ENCODE data around the gene FOXP1. TPM values are rescaled to one million over a fixed set of nuclear protein-coding genes. Genes with fewer than 3 reads are reported as not detected.

FOXP1 gene
- total RNA-seq, 1 experiment from 2014 or later, result 75.3 TPM

- H3K9me3 Mint-ChIP-seq, result no peaks in the 10 kb centered on the region
- H4K91ac ChIP-seq (ENCODE audit: insufficient read length, low read depth, low read length), result no peak overlapping the region
- H3K79me2 ChIP-seq (ENCODE audit: insufficient read depth, low read length), result no peaks in the 10 kb centered on the region
- DNase-seq, result no peak
- WGBS (ENCODE audit: extremely low coverage, insufficient read length, low lambda C conversion rate), result no CpG with 5 or more reads among the region's 2 CpGs
- no peak overlapping the region for H4K5ac ChIP-seq (ENCODE audit: insufficient read length, low read depth, low read length)
- H4K20me1 ChIP-seq (ENCODE audit: control insufficient read depth, insufficient read depth, insufficient read length), result no peaks in the 10 kb centered on the region
- H2BK15ac ChIP-seq (ENCODE audit: low read depth, low read length), result no peak overlapping the region
- no peak overlapping the region for H2AK5ac ChIP-seq (ENCODE audit: insufficient read length, low read length)
- no peak overlapping the region for H3K9ac ChIP-seq (ENCODE audit: extremely low read depth, insufficient read length, low read length)
- no peaks in the 10 kb centered on the region for H3K27me3 ChIP-seq (ENCODE audit: insufficient read depth, low read length)
- no peak overlapping the region for H3K4ac ChIP-seq (ENCODE audit: low read depth, low read length)
- H3K56ac ChIP-seq (ENCODE audit: insufficient read length, low read depth, low read length), result no peak overlapping the region
- no peak overlapping the region for H3K4me2 ChIP-seq (ENCODE audit: insufficient read depth, insufficient read length, low read length)
- no peak overlapping the region for H2BK12ac ChIP-seq (ENCODE audit: insufficient read length, low read depth, low read length)
- no peak overlapping the region for H3K27ac ChIP-seq (ENCODE audit: insufficient read length, low read depth, low read length)
- H2BK5ac ChIP-seq (ENCODE audit: insufficient read length, low read length), result no peak overlapping the region
- H3T11ph ChIP-seq (ENCODE audit: low read length), result no peak overlapping the region
- H3K79me1 ChIP-seq (ENCODE audit: insufficient read depth, low read depth, low read length, poor library complexity, severe bottlenecking), result no peaks in the 10 kb centered on the region
- no peak overlapping the region for H3K23ac ChIP-seq (ENCODE audit: insufficient read length, low read depth, low read length)
- H2BK20ac ChIP-seq (ENCODE audit: low read depth, low read length, poor library complexity, severe bottlenecking), result no peak overlapping the region
- no peak overlapping the region for H3K27ac Mint-ChIP-seq
- no peak overlapping the region for H3K4me3 Mint-ChIP-seq
- H3K9me3 ChIP-seq (ENCODE audit: control insufficient read depth, low read depth, low read length), result no peaks in the 10 kb centered on the region
- H3K4me1 Mint-ChIP-seq, result peaks cover 16 to 18% of the 10 kb centered on the region in 2 experiments
- no peaks in the 10 kb centered on the region for H3K23me2 ChIP-seq (ENCODE audit: insufficient read length, low read depth, low read length, poor library complexity, severe bottlenecking)
- H3K14ac ChIP-seq (ENCODE audit: insufficient read depth, low read length), result no peak overlapping the region
- peaks cover 11% of the 10 kb centered on the region for H3K4me1 ChIP-seq (ENCODE audit: insufficient read depth, low read length)
- H2AFZ ChIP-seq (ENCODE audit: low read length), result no peak overlapping the region
- no peak overlapping the region for H2BK120ac ChIP-seq (ENCODE audit: low read depth, low read length, poor library complexity, severe bottlenecking)
- H3K27me3 Mint-ChIP-seq (ENCODE audit: low read depth), result no peaks in the 10 kb centered on the region
- no peak overlapping the region for H4K8ac ChIP-seq (replicated peaks; ENCODE audit: insufficient read length, low read depth, low read length)
- no peak overlapping the region for H3K18ac ChIP-seq (ENCODE audit: insufficient read length, low read depth, low read length)
- TF ChIP-seq, protein P1, sequence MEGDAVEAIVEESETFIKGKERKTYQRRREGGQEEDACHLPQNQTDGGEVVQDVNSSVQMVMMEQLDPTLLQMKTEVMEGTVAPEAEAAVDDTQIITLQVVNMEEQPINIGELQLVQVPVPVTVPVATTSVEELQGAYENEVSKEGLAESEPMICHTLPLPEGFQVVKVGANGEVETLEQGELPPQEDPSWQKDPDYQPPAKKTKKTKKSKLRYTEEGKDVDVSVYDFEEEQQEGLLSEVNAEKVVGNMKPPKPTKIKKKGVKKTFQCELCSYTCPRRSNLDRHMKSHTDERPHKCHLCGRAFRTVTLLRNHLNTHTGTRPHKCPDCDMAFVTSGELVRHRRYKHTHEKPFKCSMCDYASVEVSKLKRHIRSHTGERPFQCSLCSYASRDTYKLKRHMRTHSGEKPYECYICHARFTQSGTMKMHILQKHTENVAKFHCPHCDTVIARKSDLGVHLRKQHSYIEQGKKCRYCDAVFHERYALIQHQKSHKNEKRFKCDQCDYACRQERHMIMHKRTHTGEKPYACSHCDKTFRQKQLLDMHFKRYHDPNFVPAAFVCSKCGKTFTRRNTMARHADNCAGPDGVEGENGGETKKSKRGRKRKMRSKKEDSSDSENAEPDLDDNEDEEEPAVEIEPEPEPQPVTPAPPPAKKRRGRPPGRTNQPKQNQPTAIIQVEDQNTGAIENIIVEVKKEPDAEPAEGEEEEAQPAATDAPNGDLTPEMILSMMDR (conservative IDR thresholded peaks at IDR 0.05), result no peak
- no peaks in the 10 kb centered on the region; a peak in 1 of 7 replicates for H3K36me3 Mint-ChIP-seq (ENCODE audit: insufficient read depth in 1 of 3, low read depth in 3 of 3)
These were observed 38.2 kb downstream of the FOXP1 start for GRCh38 chr3:71545330-71545729.

All from H9 (cell line).